Glutamatergic neuron (in vitro differentiated cells): Measurements from ENCODE around the gene TRIM49D1. TPM values are rescaled to one million over a fixed set of nuclear protein-coding genes. Genes with fewer than 3 reads are reported as not detected.

Source experiments
- total RNA-seq: library from RNA; stranded (reverse); fragmentation: NEBNext Ultra II Directional; extraction: Animal tissue kit (Norgen Biotek cat#: 25700); gene quantifications from one replicate; pipeline ENCODE4 v1.2.1, GENCODE V29; 2021; ENCODE audit not compliant: unreplicated experiment

The TRIM49D1 gene
- total RNA-seq, 1 donor from 2014 or later, result 1.2 TPM

Other genes starting within 250 kb of the TRIM49D1 start
- not detected for gene TRIM77, start 211.9 kb downstream of the TRIM49D1 start, total RNA-seq
- 1.1 TPM for gene TRIM49, start 113.7 kb downstream of the TRIM49D1 start, total RNA-seq
- gene TRIM64B, start 43.8 kb downstream of the TRIM49D1 start, total RNA-seq, result 0.20 TPM
- 0.42 TPM for gene TRIM49D2, start 1.8 kb upstream of the TRIM49D1 start, total RNA-seq
- gene TRIM64, start 43.8 kb upstream of the TRIM49D1 start, total RNA-seq, result 0.37 TPM
- 1.2 TPM for gene TRIM49C, start 108.9 kb upstream of the TRIM49D1 start, total RNA-seq
- not detected for gene UBTFL1, start 163.7 kb upstream of the TRIM49D1 start, total RNA-seq
- gene NAALAD2, start 212.4 kb upstream of the TRIM49D1 start, total RNA-seq, result 7.2 TPM